GM18907 (cell line): ENCODE data around the gene DMD.

ENCODE experiments used
- ATAC-seq: cut with Tn5 transposase; IDR thresholded peaks from one replicate; pipeline ENCODE4 v1.9.1; 2021; ENCODE audit warnings: mild to moderate bottlenecking, moderate library complexity; ENCODE audit not compliant: unreplicated experiment

DMD gene

DNA sequence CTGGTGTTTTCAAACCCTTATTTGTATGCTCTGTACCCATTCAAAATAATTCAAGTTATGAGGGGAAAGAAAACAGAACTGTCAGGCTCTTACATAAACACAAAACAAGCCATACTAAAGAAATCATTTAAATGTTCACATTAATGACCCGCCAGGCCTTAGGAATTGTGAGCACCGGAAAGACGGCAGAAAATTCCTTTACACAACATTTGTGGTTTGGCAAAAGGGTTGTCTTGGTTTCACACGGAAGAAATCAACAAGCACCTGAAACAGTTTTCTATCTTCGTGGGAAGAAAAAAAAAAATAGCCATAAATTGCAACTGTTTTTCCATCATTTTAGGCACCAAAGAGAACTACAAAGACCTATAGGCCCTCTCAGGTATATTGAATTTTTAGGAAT is 1951.0 kb downstream of the DMD start:
- ATAC-seq, result no peak

DNA sequence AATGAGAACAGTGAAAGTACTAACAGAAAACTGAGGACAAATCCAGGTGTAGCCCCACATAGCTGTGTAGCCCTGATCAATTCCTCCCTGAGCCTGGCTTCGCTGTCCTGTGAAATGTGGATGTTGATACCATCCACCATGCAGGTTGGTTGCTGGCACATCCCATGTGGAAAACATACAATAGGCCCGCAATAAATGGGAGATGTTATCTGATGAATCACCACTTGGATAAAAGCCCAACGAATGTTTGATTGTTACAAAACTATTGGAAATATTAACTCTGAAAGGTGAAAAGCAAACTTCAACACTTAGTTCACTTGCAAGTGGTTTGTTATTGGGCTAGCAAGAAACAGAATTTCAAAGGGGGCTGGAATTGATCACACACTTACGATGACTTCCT is 1953.2 kb downstream of the DMD start:
- ATAC-seq, result no peak

- ATAC-seq, result no peak
Measured at GRCh38 chrX:31255310-31256033, 1955.9 kb downstream of the DMD start.

DNA sequence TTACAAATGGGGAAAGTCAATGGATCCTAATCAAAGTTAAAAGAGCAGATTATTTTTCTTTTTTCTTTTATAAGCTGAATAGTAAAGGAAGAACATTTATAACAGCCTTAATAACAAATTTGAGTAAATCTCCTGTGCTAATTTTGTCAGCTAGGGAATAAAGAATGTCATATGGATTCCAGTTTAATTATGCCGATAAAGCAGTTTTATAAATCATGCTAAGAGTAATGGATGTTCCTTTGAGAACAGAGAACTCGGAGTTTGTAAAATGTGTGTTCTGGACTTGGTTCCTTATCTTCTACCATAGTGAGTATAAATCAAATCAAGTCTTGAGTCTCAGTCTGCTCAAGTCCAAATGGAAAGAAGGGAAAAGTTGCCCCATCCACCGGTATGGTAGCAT is 1959.2 kb downstream of the DMD start:
- ATAC-seq, result no peak

DNA sequence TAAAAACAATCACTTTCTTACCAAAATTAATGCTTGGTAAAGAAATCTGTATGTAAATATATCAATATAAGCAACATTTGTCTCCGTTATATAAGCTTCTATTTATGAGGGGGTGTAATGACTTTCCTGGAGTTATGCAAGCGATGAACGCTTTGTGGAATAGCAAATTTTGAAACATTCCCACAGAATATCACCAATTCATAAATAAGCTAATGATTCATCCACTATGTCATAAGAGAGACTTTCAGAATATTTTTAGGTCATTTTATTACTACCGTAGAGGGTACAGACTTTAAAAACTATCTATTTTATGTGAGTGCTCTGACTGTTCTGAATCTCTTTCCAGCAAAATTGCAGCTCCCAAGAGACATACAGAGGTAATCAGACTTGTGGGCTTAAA is 1960.0 kb downstream of the DMD start:
- no peak for ATAC-seq

- peak; percentile 95 for ATAC-seq
Measured at GRCh38 chrX:31245714-31246113, 1965.6 kb downstream of the DMD start.

GRCh38 chrX:31243804-31244203 is 1967.5 kb downstream of the DMD start:
- no peak for ATAC-seq

- no peak for ATAC-seq
Measured at GRCh38 chrX:31240982-31241381, 1970.4 kb downstream of the DMD start.

DNA sequence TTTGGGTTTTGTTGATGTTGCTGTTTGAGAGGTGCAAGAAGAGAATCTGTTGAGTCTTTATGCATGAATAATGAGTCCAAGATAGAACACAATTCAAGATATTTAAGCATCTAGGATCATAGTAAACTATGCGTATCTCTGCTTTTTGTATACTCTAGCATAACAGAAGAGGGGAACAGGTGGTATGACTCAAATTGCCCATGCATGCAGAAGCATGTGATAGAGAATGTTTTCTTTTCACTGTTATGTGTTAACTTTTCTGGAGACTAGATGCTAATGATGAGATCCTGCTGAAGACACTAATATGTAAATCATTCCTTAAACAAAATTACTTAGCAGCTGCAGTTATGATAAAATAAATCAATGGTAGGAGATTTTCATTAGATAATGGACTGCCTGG is 1974.2 kb downstream of the DMD start:
- ATAC-seq, result peak; percentile 47

- peak; percentile 63 for ATAC-seq
Measured at GRCh38 chrX:31236231-31236630, 1975.1 kb downstream of the DMD start.

DNA sequence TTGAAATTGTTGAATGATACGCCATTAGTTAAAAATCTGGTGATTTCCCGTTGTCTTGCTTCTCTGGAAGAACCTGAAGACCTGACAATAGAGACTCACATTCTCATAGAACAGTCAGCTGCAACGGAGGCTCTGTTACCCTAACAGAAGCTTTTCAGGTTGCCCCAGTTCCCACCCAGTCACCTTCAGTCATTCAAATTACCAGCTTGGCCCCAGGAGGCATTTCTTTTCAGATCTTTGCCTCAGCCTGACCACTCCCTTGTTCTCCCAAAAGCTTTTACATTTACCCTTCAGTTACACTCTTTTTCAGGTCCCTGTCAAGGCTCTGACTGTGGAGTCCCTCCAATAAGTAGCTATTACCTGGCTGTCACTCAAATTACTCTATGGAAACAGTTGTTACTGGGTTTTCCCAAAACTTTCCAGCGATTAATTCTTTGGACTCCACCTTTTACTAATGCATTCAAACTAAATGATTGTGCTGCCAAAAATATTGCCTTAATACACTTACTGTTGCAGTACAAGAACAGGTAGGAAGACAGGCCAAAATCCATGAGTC is 1977.3 kb downstream of the DMD start:
- peak; percentile 42 for ATAC-seq

- no peak for ATAC-seq
Measured at GRCh38 chrX:31232506-31232905, 1978.8 kb downstream of the DMD start.

DNA sequence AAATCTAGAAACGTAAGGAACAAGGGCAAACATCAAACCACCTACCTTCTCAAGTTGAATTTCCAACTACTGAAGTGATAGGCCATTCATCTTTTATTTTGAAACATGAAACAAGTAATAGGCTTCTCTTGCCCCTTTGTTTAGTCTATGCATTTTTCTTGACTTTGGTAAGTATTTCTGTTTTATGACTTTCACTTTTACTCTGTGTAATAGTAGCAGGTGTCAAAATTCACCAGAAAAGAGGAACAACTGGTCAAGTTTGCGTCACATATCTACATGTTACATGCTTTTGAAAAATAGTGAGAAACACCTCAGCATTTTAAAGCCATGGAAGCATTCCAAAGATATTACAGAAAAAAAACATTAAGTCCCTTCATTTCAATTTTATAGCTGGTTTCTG is 1982.4 kb downstream of the DMD start:
- ATAC-seq, result peak; percentile 94

GRCh38 chrX:31228415-31228832 is 1982.9 kb downstream of the DMD start:
- peak; percentile 3 for ATAC-seq

DNA sequence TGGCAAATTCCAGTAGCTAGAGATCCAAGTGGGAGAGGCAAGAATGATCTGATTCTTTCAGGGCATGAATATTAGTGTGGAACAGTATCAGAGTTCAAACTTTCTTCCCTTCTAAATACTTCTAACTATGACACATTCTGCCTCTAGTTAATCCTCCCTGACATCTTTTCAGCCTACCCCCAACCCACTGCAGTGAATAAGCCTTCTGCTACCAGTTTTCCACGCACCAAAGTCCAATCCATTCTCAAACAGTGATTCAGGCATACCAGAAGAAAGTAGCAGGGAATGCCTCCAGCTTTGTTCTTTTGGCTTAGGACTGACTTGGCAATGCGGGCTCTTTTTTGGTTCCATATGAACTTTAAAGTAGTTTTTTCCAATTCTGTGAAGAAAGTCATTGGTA is 1984.1 kb downstream of the DMD start:
- ATAC-seq, result no peak

- ATAC-seq, result no peak
Measured at GRCh38 chrX:31225819-31226218, 1985.5 kb downstream of the DMD start.

GRCh38 chrX:31224381-31225012 is 1986.9 kb downstream of the DMD start:
- ATAC-seq, result no peak

- peak; percentile 81 for ATAC-seq
Measured at GRCh38 chrX:31223817-31224216, 1987.5 kb downstream of the DMD start.

DNA sequence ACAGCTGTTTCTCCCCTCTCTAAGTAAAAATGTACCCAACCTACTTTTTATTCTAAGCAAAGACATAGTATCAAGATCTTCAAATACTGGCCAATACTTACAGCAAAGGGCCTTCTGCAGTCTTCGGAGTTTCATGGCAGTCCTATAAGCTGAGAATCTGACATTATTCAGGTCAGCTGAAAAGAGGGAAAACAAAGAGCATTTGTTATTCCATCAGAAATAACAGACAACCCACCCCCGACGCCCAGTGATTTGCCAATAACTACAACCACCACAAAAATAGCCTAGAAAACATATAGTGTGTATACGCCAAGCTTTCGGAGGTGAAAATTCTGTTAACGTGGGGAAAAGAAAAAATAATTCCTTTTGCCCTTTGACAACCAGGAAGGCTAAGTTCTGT is 1988.4 kb downstream of the DMD start:
- ATAC-seq, result no peak

GRCh38 chrX:31219174-31219573 is 1992.2 kb downstream of the DMD start:
- ATAC-seq, result no peak

- ATAC-seq, result no peak
Measured at GRCh38 chrX:31217084-31217483, 1994.3 kb downstream of the DMD start.

- no peak for ATAC-seq
Measured at GRCh38 chrX:31215277-31215815, 1996.0 kb downstream of the DMD start.
